ENCODE measurements around the gene EFNB1. TPM values are rescaled to one million over a fixed set of nuclear protein-coding genes. Genes with fewer than 3 reads are reported as not detected.
"Not testable (repeated sequence)": the region's sequence is repeated elsewhere in the genome, so short reads cannot be mapped to it uniquely, and the experiment has no call there.

EFNB1 gene
- 10 to 100 TPM; 19.9 to 40.1 TPM for total RNA-seq

DNA sequence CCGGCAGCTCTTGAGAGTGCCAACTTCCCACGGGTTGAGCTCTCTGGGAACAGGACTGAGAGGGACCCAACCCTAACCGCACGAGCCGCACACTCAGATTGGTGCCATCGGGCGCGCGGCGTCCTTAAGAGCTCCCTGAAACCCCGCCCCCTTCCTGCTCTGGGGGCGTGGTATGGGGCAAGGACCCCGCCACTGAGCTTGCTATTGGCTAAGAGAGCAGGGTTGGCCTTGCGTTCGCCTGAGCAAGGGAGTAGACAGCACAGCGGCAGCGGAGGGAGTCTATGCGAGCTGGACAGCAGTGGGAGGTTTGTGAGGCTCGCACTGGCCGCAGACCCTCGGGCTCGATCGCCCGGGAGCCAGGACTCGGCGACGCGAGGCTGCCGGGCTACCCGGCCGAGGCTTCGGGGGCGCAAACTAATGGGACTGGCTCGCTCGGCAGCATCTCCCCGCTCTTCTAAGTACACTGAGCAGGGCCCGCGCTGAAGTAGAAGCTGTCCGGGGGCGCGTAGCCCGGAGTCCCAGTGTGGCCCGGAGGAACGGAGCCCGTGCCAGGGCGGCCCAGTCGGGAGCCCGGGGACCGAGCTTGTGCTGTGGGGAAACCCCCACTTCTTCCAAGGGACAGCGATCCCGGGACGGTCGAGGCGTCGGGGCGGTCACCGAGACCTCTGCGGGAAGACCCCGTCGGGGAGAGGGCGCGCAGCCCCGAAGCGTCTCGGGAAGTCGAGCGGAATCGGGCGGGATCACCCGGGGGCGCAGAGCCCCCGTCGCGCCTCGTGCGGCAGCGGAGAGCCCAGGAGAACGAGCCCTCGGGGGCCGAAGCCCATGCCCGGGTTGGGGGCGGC lies at the start of gene EFNB1:
Gene EFNB1 (plus strand): TSS at position 282 of the 842 bp plus-strand sequence. CDS start 756 bp downstream, outside the sequence.
- Histone ChIP-seq H3K36me3 (no peaks in the 10 kb centered on the region), H3K4me1 (replicated peaks) (no peaks in the 10 kb centered on the region), H3K27ac (peak within 1 kb of the TSS; percentile 70 to 73), H3K27me3 (replicated peaks; ENCODE audit: insufficient read depth) (no peaks in the 10 kb centered on the region), H3K9me3 (no peaks in the 10 kb centered on the region), H3K4me3 (peak within 1 kb of the TSS; percentile 57 to 58)
- WGBS = 1% methylated on average over 17 of the region's 82 CpGs
- TF ChIP-seq POLR2A (IDR thresholded peaks at IDR 0.05) (peak; percentile 98), POLR2AphosphoS5 (IDR thresholded peaks at IDR 0.05) (peak; percentile 97)
- TF ChIP-seq, protein P1, sequence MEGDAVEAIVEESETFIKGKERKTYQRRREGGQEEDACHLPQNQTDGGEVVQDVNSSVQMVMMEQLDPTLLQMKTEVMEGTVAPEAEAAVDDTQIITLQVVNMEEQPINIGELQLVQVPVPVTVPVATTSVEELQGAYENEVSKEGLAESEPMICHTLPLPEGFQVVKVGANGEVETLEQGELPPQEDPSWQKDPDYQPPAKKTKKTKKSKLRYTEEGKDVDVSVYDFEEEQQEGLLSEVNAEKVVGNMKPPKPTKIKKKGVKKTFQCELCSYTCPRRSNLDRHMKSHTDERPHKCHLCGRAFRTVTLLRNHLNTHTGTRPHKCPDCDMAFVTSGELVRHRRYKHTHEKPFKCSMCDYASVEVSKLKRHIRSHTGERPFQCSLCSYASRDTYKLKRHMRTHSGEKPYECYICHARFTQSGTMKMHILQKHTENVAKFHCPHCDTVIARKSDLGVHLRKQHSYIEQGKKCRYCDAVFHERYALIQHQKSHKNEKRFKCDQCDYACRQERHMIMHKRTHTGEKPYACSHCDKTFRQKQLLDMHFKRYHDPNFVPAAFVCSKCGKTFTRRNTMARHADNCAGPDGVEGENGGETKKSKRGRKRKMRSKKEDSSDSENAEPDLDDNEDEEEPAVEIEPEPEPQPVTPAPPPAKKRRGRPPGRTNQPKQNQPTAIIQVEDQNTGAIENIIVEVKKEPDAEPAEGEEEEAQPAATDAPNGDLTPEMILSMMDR (IDR thresholded peaks at IDR 0.05) = peak in 1 of 4 experiments; percentile 16
- intact Hi-C loops (cut with DNase I) = loop anchor here (1.0 to 10.0 kb wide), 5 partner anchors 66 to 456 kb away; no protein-coding TSS in a partner anchor
- DNase-seq (ENCODE audit: low spot score) = peak; percentile 92

DNA sequence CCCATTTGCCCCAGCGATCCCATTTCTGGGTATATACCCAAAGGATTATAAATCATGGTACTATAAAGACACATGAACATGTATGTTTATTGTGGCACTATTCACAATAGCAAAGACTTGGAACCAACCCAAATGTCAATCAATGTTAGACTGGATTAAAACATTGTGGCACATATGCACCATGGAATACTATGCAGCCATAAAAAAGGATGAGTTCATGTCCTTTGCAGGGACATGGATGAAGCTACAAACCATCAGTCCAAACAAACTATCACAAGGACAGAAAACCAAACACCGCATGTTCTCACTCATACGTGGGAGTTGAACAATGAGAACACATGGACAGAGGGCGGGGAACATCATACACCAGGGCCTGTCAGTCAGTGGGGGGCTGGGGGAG lies 47.5 kb upstream of the EFNB1 start:
- DNase-seq (ENCODE audit: low spot score); H3K9me3 ChIP-seq; intact Hi-C loops (cut with DNase I); H3K27ac ChIP-seq; H3K4me1 ChIP-seq (replicated peaks); H3K27me3 ChIP-seq (replicated peaks; ENCODE audit: insufficient read depth); H3K36me3 ChIP-seq; H3K4me3 ChIP-seq: not testable (repeated sequence)
- 98% methylated on average over 4 of the region's 4 CpGs for WGBS

DNA sequence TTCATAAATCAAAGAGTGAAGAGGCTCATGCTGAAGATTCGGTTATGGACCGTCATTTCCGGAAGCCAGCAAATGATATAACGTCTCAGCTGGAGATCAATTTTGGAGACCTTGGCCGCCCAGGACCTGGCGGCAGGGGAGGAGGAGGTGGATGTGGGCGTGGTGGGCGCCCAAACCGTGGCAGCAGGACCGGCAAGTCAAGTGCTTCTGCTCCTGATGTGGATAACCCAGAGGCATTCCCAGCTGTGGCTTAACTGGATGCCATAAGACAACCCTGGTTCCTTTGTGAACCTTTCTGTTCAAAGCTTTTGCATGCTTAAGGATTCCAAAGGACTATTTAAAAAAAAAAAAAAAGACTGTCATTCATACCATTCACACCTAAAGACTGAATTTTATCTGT lies 44.0 kb upstream of the EFNB1 start:
- H3K9me3 ChIP-seq = no peaks in the 10 kb centered on the region
- no peaks in the 10 kb centered on the region for H3K27me3 ChIP-seq (replicated peaks; ENCODE audit: insufficient read depth)
- H3K4me3 ChIP-seq = no peak overlapping the region
- 89% methylated on average over 10 of the region's 10 CpGs for WGBS
- H3K27ac ChIP-seq = no peak overlapping the region
- intact Hi-C loops (cut with DNase I) = no loop called here
- no peaks in the 10 kb centered on the region for H3K36me3 ChIP-seq
- H3K4me1 ChIP-seq (replicated peaks) = no peaks in the 10 kb centered on the region
- no peak for TF ChIP-seq POLR2A (IDR thresholded peaks at IDR 0.05)
- TF ChIP-seq, protein P1 (IDR thresholded peaks at IDR 0.05) = no peak
- no peak for TF ChIP-seq POLR2AphosphoS5 (IDR thresholded peaks at IDR 0.05)
- DNase-seq (ENCODE audit: low spot score) = no peak

DNA sequence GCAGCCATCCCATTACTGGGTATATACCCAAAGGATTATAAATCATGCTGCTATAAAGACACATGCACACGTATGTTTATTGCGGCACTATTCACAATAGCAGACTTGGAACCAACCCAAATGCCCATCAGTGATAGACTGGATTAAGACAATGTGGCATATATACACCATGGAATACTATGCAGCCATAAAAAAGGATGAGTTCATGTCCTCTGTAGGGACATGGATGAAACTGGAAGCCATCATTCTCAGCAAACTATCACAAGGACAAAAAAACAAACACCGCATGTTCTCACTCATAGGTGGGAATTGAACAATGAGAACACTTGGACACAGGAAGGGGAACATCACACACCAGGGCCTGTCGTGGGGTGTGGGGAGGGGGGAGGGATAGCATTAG lies 42.2 kb upstream of the EFNB1 start:
- H3K4me1 ChIP-seq (replicated peaks); DNase-seq (ENCODE audit: low spot score); H3K27me3 ChIP-seq (replicated peaks; ENCODE audit: insufficient read depth); intact Hi-C loops (cut with DNase I); H3K9me3 ChIP-seq; H3K36me3 ChIP-seq; H3K4me3 ChIP-seq; H3K27ac ChIP-seq: not testable (repeated sequence)
- WGBS = 87% methylated on average over 3 of the region's 4 CpGs

DNA sequence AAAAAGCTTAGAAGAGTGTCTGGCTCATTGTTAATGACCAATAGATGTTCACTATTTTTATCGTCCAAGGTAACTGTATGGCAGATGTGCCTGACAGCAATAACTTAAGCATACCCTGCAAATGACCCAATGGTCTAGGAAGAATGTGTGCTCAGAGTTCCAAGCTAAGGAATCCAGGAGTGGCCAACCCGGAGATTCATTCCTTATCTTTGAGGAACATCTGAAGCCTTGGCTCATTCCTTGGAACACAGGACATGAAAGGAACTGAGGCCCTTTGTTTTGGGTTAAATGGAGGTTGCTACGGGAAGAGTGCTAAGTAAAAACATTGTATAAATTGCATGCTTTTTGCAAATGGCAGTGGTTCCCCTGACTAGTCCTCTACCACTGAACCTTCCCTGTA lies 38.9 kb upstream of the EFNB1 start:
- no peak overlapping the region for H3K4me3 ChIP-seq
- no peak for DNase-seq (ENCODE audit: low spot score)
- TF ChIP-seq POLR2AphosphoS5 (IDR thresholded peaks at IDR 0.05) = peak; percentile 26
- TF ChIP-seq, protein P1 (IDR thresholded peaks at IDR 0.05) = no peak
- no peak for TF ChIP-seq POLR2A (IDR thresholded peaks at IDR 0.05)
- H3K27me3 ChIP-seq (replicated peaks; ENCODE audit: insufficient read depth) = no peaks in the 10 kb centered on the region
- peak overlapping the region in 1 of 2 donors; percentile 15 for H3K27ac ChIP-seq
- H3K9me3 ChIP-seq = no peaks in the 10 kb centered on the region
- intact Hi-C loops (cut with DNase I) = no loop called here
- H3K36me3 ChIP-seq = no peaks in the 10 kb centered on the region
- 26% methylated on average over 3 of the region's 3 CpGs for WGBS
- H3K4me1 ChIP-seq (replicated peaks) = no peaks in the 10 kb centered on the region

DNA sequence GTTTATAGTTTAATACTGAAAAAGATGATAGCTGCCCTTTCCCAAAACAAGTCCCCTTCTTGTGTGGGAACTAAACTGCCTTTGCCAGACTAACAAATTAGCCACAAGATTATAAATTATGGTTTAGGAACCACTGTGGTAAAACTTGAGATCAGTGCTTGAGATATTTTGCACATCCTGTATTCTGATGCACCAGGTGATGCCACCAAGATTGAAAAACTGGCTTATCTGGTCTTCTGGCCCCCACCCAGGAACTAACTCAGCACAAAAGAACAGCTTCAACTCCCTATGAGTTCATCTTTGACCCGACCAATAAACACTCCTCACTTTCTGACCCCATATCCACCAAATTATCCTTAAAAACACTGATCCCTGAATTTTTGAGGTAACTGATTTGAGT lies 36.7 kb upstream of the EFNB1 start:
- Histone ChIP-seq H3K9me3 (no peaks in the 10 kb centered on the region), H3K4me3 (no peak overlapping the region), H3K27ac (no peak overlapping the region), H3K27me3 (replicated peaks; ENCODE audit: insufficient read depth) (no peaks in the 10 kb centered on the region), H3K36me3 (no peaks in the 10 kb centered on the region), H3K4me1 (replicated peaks) (no peaks in the 10 kb centered on the region)
- WGBS = 72% methylated on average over 1 of the region's 1 CpG
- intact Hi-C loops (cut with DNase I) = no loop called here
- DNase-seq (ENCODE audit: low spot score) = no peak
- TF ChIP-seq POLR2AphosphoS5 (IDR thresholded peaks at IDR 0.05) = no peak
- TF ChIP-seq, protein P1 (IDR thresholded peaks at IDR 0.05) = no peak
